ENCODE results near the gene KNCN.

The KNCN gene

DNA sequence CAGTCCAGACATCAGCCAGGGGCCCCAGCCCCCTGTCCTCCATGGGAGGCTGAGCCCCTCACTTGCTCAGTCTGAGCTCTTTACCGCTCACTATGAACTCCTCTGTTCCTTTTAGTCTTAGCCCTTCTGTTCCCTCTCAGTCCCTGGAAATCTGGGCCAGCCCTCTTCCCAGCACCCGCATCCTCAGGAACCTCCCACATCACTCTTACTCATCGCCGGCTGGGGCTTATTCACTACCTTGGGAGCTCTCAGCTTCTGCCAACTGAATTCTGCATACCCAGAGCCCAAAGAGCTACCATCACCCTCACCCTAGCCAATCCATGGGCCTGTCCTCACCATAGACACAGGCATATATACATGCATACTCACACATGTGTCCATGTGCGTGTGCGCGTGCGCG lies 11.5 kb downstream of the KNCN start:
- DNase-seq: no peak

GRCh38 chr1:46538147-46538546 lies 13.3 kb downstream of the KNCN start:
- DNase-seq: no peak

DNA sequence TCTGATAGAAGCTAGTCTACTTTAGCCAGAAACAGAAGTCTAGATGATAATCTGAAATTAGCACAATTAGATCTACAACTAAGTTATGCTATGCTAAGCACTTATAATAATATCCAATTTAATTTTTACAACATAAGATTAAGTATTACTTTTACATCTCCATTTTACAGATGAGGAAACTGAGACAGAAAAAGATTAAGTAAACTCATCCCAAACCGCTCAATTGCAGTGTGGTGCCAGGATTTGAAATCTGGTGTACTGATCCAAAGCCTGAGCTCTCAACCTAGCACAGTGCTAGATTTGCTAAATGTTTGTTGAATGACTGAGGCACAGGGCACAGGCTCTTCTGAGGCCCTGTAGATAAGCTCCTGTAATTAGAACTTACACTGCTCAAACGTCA lies 13.8 kb downstream of the KNCN start:
- DNase-seq: no peak

GRCh38 chr1:46536527-46536926 lies 14.9 kb downstream of the KNCN start:
- DNase-seq: no peak

GRCh38 chr1:46535063-46535462 lies 16.4 kb downstream of the KNCN start:
- no peak for DNase-seq

DNA sequence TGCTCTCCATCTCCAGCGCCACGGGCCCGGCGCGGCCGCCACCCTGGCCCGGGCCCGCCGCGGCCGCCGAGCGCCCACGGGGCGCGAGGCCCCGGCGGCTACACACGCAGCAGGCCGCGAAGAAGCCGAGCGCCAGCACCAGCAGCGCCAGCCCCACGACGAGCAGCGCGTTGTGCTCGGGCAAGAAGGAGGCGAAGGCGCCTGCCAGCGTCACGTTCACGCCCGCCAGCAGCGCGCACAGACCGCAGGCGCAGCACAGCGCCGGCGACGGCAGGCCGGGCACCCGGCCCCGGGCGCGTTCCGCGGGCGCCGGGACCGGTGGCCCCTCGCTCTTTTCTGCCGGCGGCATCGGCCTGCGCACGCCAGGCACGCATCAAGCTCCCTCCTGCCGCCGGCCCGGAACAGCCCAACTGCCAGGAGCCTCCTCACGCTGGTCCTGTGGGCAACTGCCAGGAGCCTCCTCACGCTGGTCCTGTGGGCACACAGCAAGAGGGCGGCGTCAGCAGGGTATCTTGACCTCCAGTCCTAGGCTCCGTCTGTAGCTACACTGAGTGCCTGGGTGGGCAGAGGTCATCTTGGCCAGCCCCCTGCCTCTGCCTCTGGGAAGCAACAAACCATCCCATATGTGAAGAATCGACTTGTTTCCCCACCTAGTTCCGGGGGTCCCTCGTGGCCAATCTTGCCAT lies 18.1 kb downstream of the KNCN start:
- no peak for DNase-seq

DNA sequence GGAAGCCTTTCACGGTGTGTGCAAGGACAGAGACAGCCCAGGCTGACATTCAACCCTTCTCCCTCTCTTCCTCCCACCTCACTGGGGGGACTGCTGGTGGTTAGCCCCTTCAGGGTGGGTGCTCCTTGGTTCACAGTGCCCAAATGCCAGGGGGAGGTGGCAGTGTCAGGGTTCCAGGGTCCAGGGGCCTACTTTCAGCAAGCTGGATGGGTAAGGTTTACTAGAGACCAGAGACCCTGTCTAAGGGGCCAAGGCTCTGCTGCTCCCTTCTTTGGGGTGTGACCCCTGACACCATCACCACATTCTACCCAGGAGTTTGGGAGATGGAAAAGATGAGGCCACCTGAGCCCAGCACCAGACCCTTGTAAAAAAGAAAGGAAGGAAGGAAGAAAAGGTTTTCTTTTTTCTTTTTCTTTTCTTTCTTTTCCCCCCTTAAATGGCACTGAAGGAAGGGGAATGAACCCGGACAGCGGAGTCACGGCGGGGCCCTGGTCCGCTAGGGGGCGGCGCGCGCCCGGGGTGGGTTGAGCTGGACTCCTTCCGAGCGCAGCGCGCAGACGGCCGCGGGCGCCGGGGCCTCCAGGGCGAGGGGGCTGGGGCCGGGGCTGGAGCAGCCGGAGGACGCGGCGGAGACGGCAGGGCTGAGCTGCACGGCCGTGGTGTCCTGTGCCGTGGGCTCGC lies 18.8 kb downstream of the KNCN start:
- peak; percentile 77 for DNase-seq

GRCh38 chr1:46532095-46532494 lies 19.4 kb downstream of the KNCN start:
- no peak for DNase-seq

- DNase-seq: no peak
These were observed 20.5 kb downstream of the KNCN start for GRCh38 chr1:46530791-46531409.

- no peak for DNase-seq
These were observed 21.1 kb downstream of the KNCN start for GRCh38 chr1:46530311-46530710.

DNA sequence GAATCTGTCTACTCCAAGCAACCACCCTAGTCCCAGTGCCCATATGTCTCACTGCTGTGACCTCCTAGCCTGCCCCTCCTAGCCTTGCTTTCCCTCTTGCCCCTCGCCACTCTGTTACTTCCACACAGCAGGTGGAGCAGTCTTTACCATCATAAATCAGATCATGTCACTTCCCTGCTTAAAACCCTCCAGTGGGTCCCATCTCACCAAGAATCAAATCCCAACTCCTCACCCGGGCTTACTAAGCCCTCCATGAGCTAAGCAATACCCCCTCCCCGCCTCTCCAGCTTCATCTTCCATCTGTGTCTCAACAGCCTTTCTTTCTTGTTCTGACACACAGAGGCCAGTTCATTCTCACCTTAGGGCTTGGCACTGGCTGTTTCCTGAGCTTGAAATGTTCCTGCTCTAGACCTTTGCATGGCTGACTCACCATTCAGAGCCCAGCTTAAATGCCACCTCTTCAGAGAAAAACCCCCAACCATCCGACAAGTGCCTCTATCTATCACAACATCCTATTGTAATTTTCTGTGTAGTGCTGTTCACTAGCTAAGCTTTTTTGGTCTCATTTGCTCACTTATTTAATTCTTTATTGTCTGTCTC lies 22.3 kb downstream of the KNCN start:
- DNase-seq: no peak

DNA sequence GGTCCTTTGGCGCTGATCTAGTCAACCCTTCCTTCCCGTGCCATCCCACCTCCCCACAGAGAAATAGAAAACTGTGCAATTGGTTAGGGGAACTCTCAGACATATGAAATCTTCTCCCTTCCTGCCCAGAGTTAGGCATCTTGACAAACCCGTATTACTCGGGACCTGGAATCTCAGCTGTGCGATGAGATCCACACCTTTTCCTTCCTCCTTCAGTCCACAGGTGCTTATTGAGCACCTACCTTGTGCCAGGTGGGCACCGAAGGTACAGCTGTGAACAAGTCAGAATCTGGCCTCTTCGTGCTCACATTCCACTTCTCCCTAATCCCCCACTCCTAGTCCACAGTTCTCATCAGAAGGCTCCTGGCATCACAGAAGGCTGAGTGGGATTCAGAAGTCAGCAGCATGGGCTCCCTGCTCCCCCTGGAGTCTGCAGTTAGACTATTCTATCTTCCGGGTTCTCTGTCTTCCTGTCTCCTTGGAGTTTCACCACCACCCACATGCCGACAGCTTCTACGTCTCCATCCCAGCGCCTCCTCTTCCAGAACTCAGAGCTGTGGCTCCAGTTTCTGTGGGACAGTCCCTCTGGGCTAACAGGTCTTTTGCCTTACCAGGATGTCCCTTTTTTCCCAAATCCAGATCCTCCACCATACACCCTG lies 23.0 kb downstream of the KNCN start:
- DNase-seq: no peak

GRCh38 chr1:46527474-46528296 lies 23.8 kb downstream of the KNCN start:
- DNase-seq: peak; percentile 88

GRCh38 chr1:46526691-46527291 lies 24.7 kb downstream of the KNCN start:
- DNase-seq: no peak

- no peak for DNase-seq
These were observed 25.3 kb downstream of the KNCN start for GRCh38 chr1:46526013-46526690.

GRCh38 chr1:46525253-46525983 lies 26.0 kb downstream of the KNCN start:
- DNase-seq: peak; percentile 72

DNA sequence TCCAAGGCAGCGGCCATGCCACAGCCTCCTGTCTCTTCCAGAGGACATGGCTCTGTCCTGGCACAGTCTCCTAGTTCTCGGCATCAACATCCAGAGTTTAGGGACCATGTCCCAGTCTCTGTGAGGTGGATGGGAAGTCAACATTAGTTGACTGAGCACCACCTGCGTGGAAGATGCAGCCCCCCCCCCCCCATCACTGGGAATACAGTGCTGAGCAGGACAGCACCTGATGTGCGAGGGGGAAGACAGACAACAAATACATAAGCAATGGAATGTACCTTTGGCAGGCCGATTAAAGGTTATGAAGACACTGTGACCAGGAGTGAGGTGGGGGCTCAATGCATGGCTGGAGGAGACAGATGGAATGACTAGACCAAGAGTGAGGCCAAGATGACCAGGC lies 26.6 kb downstream of the KNCN start:
- DNase-seq: no peak

- no peak for DNase-seq
These were observed 27.7 kb downstream of the KNCN start for GRCh38 chr1:46523496-46524353.

DNA sequence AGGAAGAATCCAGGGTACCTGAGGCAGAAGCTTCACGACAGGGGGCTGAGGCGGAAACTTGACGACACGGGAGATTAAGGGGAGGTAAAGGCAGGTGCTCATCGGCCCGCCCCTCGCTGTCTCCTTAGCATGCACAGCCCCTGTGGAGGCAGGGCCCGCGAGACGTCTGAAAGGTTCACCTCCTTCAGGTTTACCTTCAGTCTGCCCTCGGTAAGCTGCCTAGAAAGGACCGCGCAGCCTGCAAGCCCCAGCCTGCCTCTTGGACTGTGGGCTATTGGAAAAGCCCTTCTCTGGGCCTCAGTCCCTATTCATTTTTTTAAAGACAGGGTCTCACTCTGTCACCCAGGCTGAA lies 28.5 kb downstream of the KNCN start:
- no peak for DNase-seq
